Measurements from ENCODE around the gene SRXN1. TPM values are rescaled to one million over a fixed set of nuclear protein-coding genes. Genes with fewer than 3 reads are reported as not detected.

The SRXN1 gene
- total and polyA plus RNA-seq, 2 donors (not counting 3 experiments of a cell fraction or from before 2014, with no cell fraction given) = 19.3 to 24.9 TPM

- dilution Hi-C loops (cut with MboI; ENCODE audit: extremely low pct_ligation_motif_present, low sequenced_read_pairs) = no loop called here
- no peak for TF ChIP-seq CTCF (IDR thresholded peaks at IDR 0.05; ENCODE audit: extremely low read depth in 1 of 2, insufficient read depth in 1 of 2, low read depth in 1 of 2, low read length in 2 of 2)
- TF ChIP-seq POLR2AphosphoS5 (IDR thresholded peaks at IDR 0.05; ENCODE audit: insufficient read depth, low read depth, low read length) = no peak
- no peak for TF ChIP-seq JUN (IDR thresholded peaks at IDR 0.05; ENCODE audit: borderline replicate concordance, insufficient read depth, insufficient read length, low read depth)
- no peak for TF ChIP-seq MAX (IDR thresholded peaks at IDR 0.05; ENCODE audit: insufficient read depth, insufficient read length)
- TF ChIP-seq EZH2 (IDR thresholded peaks at IDR 0.05; ENCODE audit: borderline replicate concordance, low read depth, low read length, severe bottlenecking) = peak; percentile 68
- H3K4me3 ChIP-seq (replicated peaks in 1 of 3; ENCODE audit: insufficient read depth in 1 of 3, low read depth in 1 of 3, low read length in 3 of 3) = peak overlapping the region in 1 of 3 experiments; percentile 1
- no peak overlapping the region for H3K27ac ChIP-seq (ENCODE audit: insufficient read depth, low read depth, low read length)
- no peaks in the 10 kb centered on the region for H3K79me2 ChIP-seq (ENCODE audit: control insufficient read depth, insufficient read depth, low read length)
- peaks cover 37 to 50% of the 10 kb centered on the region in 2 experiments for H3K27me3 ChIP-seq (ENCODE audit: control insufficient read depth in 2 of 2, insufficient read depth in 2 of 2, low read length in 2 of 2)
- intact Hi-C loops (cut with micrococcal nuclease) = no loop called here
- no peak for FAIRE-seq
- H3K9me1 ChIP-seq (replicated peaks; ENCODE audit: control insufficient read depth, extremely low read depth, insufficient read depth, low read length) = no peaks in the 10 kb centered on the region
- H3K9ac ChIP-seq (replicated peaks; ENCODE audit: extremely low read depth, insufficient read depth, low read length) = no peak overlapping the region
- no peaks in the 10 kb centered on the region for H3K9me3 ChIP-seq (replicated peaks; ENCODE audit: control insufficient read depth, insufficient read depth, low read length)
- no peak for DNase-seq (ENCODE audit: low read depth, low spot score)
- no peak overlapping the region for H3K4me2 ChIP-seq (ENCODE audit: insufficient read depth, low read length)
- POLR2A ChIA-PET = no interaction called here
- no TSS peak for BruUV-seq (replicated peaks)
- CTCF ChIA-PET = interaction anchor here (1.1 to 3.0 kb wide), 4 partner anchors 10 to 50 kb away, joined by 3 to 14 read pairs (median 4); no protein-coding TSS in a partner anchor
- no peaks in the 10 kb centered on the region for H4K20me1 ChIP-seq (replicated peaks; ENCODE audit: control insufficient read depth, extremely low read depth, insufficient read depth, low read length)
- peaks cover 6% of the 10 kb centered on the region for H3K4me1 ChIP-seq (ENCODE audit: control insufficient read depth, extremely low read depth, insufficient read depth, low read length)
- H3K36me3 ChIP-seq (ENCODE audit: control insufficient read depth in 2 of 2, extremely low read depth in 1 of 2, insufficient read depth in 2 of 2, low read length in 2 of 2) = no peaks in the 10 kb centered on the region
- H2AFZ ChIP-seq (ENCODE audit: low read depth, low read length) = no peak overlapping the region
These were observed 41.8 kb downstream of the SRXN1 start for GRCh38 chr20:611047-611842.
